Esophagus squamous epithelium (tissue), 5 donors: Measurements from ENCODE around the gene ASCL5. TPM values are rescaled to one million over a fixed set of nuclear protein-coding genes. Genes with fewer than 3 reads are reported as not detected.

Experiments used
- DNase-seq: peaks from one replicate; lab custom pipeline; 2025; lab: John Stamatoyannopoulos, UW
- H3K27ac ChIP-seq, 4 donors: fragments of 200-600 bp; sonication (generic); one replicate each; pipeline ENCODE4 v1.5.1; 2016 to 2019; ENCODE audit warnings: mild to moderate bottlenecking in 1 of 4
- H3K27me3 ChIP-seq, 4 donors: fragments of 200-600 bp; sonication (generic); 1 replicate in 3 of 4; 2 replicates in 1 of 4; pipeline versions ENCODE4 v1.5.1 to v1.6.0; 2017 to 2021; ENCODE audit warnings: antibody characterized with exemption in 1 of 4
- H3K36me3 ChIP-seq, 3 donors: fragments of 200-600 bp; sonication (generic); one replicate each; pipeline ENCODE4 v1.5.1; 2016 to 2019
- H3K4me1 ChIP-seq, 3 donors: fragments of 200-600 bp; sonication (generic); one replicate each; pipeline ENCODE4 v1.5.1; 2017 to 2019
- H3K4me3 ChIP-seq, 4 donors: fragments of 200-600 bp; sonication (generic); 1 replicate in 3 of 4; 2 replicates in 1 of 4; pipeline ENCODE4 v1.5.1; 2016 to 2019; ENCODE audit warnings: mild to moderate bottlenecking in 2 of 4, moderate library complexity in 1 of 4
- H3K9me3 ChIP-seq, 3 donors: fragments of 200-600 bp; sonication (generic); one replicate each; pipeline ENCODE4 v1.5.1; 2016 to 2019
- POLR2A ChIP-seq, 4 donors: fragments of 450-650 bp; IDR thresholded peaks; one replicate each; pipeline ENCODE4 v1.6.1; 2017; ENCODE audit warnings: antibody characterized with exemption in 4 of 4, mild to moderate bottlenecking in 4 of 4, moderate library complexity in 3 of 4
- WGBS, 2 donors: methylation state at CpG; one replicate each; pipeline ENCODE4 v1.1.5; 2018; 5-methylcytosine and 5-hydroxymethylcytosine counted together
- intact Hi-C: fragments of 100-400 bp; cut with DNase I; formaldehyde crosslinking; loops from one replicate; pipeline ENCODE4 v1.15.0; 2022
- total RNA-seq, 4 donors: library from RNA; depleted of rRNA; stranded (reverse); fragments of >200 nt; gene quantifications; one replicate each; pipeline ENCODE4 v1.1.0, GENCODE V29; 2016
- TF ChIP-seq, protein P1 (sequence below), 6 experiments: fragments of 450-650 bp in 4 of 6; fragments of 200-600 bp in 2 of 6; sonication (generic) in 2 of 6; IDR thresholded peaks; one replicate each; pipeline ENCODE4 v1.5.1; 2016 to 2019; ENCODE audit warnings: antibody characterized with exemption in 6 of 6, mild to moderate bottlenecking in 4 of 6, moderate library complexity in 4 of 6
- donor health status: DM: yes; HTN: yes; CAD: no.

Gene ASCL5
- total RNA-seq, 4 donors from 2014 or later, result not detected

GRCh38 chr1:201127755-201128455 lies 921 bp upstream of the ASCL5 start:
- no peak for TF ChIP-seq POLR2A (IDR thresholded peaks at IDR 0.05)
- TF ChIP-seq, protein P1, sequence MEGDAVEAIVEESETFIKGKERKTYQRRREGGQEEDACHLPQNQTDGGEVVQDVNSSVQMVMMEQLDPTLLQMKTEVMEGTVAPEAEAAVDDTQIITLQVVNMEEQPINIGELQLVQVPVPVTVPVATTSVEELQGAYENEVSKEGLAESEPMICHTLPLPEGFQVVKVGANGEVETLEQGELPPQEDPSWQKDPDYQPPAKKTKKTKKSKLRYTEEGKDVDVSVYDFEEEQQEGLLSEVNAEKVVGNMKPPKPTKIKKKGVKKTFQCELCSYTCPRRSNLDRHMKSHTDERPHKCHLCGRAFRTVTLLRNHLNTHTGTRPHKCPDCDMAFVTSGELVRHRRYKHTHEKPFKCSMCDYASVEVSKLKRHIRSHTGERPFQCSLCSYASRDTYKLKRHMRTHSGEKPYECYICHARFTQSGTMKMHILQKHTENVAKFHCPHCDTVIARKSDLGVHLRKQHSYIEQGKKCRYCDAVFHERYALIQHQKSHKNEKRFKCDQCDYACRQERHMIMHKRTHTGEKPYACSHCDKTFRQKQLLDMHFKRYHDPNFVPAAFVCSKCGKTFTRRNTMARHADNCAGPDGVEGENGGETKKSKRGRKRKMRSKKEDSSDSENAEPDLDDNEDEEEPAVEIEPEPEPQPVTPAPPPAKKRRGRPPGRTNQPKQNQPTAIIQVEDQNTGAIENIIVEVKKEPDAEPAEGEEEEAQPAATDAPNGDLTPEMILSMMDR (IDR thresholded peaks at IDR 0.05), result no peak
- peaks cover 0 to 23% (median 12%) of the 10 kb centered on the region in 3 donors for H3K4me1 ChIP-seq
- no peaks in the 10 kb centered on the region for H3K9me3 ChIP-seq
- H3K36me3 ChIP-seq, result no peaks in the 10 kb centered on the region
- peaks cover 0 to 60% (median 2%) of the 10 kb centered on the region in 4 donors for H3K27me3 ChIP-seq
- no peak for DNase-seq
- intact Hi-C loops, result no loop called here
- H3K4me3 ChIP-seq, result no peak overlapping the region
- H3K27ac ChIP-seq, result no peak overlapping the region
- WGBS, 2 donors, result 85 to 98% methylated on average over 6 to 9 of the region's 17 CpGs

- DNase-seq, result no peak
- H3K4me3 ChIP-seq, result no peak overlapping the region
- H3K4me1 ChIP-seq, result peaks cover 0 to 23% (median 12%) of the 10 kb centered on the region in 3 donors
- peaks cover 0 to 75% (median 2%) of the 10 kb centered on the region in 4 donors for H3K27me3 ChIP-seq
- H3K36me3 ChIP-seq, result no peaks in the 10 kb centered on the region
- intact Hi-C loops, result no loop called here
- H3K9me3 ChIP-seq, result no peaks in the 10 kb centered on the region
- H3K27ac ChIP-seq, result no peak overlapping the region
- no peak for TF ChIP-seq POLR2A (IDR thresholded peaks at IDR 0.05)
- TF ChIP-seq, protein P1 (IDR thresholded peaks at IDR 0.05), result no peak
- WGBS, 2 donors, result 33% methylated on average over 2 of the region's 3 CpGs; no CpG with 5 or more reads in 1 of the 2 donors
These were observed 537 bp downstream of the ASCL5 start for GRCh38 chr1:201126463-201126831.

- peaks cover 0 to 81% (median 2%) of the 10 kb centered on the region in 4 donors for H3K27me3 ChIP-seq
- H3K27ac ChIP-seq, result no peak overlapping the region
- DNase-seq, result no peak
- WGBS, 2 donors, result 50 to 72% methylated on average over 7 of the region's 7 CpGs
- intact Hi-C loops, result no loop called here
- H3K9me3 ChIP-seq, result no peaks in the 10 kb centered on the region
- H3K4me3 ChIP-seq, result no peak overlapping the region
- peaks cover 0 to 23% (median 12%) of the 10 kb centered on the region in 3 donors for H3K4me1 ChIP-seq
- TF ChIP-seq, protein P1 (IDR thresholded peaks at IDR 0.05), result no peak
- TF ChIP-seq POLR2A (IDR thresholded peaks at IDR 0.05), result no peak
- H3K36me3 ChIP-seq, result no peaks in the 10 kb centered on the region
These were observed 1.2 kb downstream of the ASCL5 start for GRCh38 chr1:201125800-201126199.

DNA sequence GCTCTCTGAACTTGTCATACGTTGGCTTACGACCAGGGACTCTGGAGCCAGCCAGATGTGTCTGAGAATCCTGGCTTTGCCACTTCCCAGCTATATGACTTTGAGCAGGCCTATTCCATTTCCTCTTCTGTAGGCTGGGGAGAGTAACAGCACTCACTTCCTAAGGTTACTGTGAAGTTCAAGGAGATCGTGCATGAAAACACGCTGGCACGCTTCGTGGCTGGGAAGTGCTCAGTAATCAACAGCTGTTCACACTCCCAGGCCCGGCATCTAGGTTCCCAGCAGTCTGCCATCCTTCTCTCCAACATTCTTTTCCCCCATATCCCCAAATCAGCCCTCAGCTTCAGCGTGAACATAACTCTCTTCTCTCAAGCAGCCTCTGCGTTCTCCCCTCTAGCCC lies 2.0 kb downstream of the ASCL5 start:
- Histone ChIP-seq H3K4me1 (peaks cover 0 to 23% (median 12%) of the 10 kb centered on the region in 3 donors), H3K36me3 (no peaks in the 10 kb centered on the region), H3K4me3 (no peak overlapping the region), H3K27ac (no peak overlapping the region), H3K27me3 (peaks cover 0 to 89% (median 2%) of the 10 kb centered on the region in 4 donors), H3K9me3 (no peaks in the 10 kb centered on the region)
- TF ChIP-seq, protein P1 (IDR thresholded peaks at IDR 0.05), result no peak
- no peak for TF ChIP-seq POLR2A (IDR thresholded peaks at IDR 0.05)
- DNase-seq, result no peak
- intact Hi-C loops, result no loop called here
- WGBS, 2 donors, result 50 to 65% methylated on average over 9 of the region's 9 CpGs

DNA sequence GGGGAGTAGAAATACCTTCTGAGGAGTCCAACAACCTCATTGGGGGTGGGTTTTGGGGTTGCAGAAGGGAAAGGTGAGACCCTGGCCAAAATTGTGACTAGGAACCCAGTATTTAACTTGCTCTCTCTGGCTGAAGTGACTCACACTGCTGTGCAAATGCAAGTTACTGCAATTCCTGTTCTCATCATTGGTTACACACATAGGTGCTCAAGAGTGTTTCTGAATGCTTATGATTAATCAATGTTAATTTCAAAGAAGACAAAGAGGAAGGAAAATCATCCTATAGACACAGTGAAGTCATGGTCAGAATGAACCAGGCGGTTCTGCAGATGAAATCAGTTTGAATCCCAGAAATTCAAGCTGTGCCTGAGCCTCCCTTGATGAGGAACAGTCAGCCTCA lies 3.1 kb downstream of the ASCL5 start:
- WGBS, 2 donors, result 45% methylated on average over 1 of the region's 1 CpG; no CpG with 5 or more reads in 1 of the 2 donors
- no peak overlapping the region for H3K27ac ChIP-seq
- peaks cover 0 to 95% (median 2%) of the 10 kb centered on the region in 4 donors for H3K27me3 ChIP-seq
- intact Hi-C loops, result loop anchor here (5.0 kb wide), 1 partner anchor 147 kb away; no protein-coding TSS in a partner anchor
- H3K36me3 ChIP-seq, result no peaks in the 10 kb centered on the region
- no peak overlapping the region for H3K4me3 ChIP-seq
- TF ChIP-seq, protein P1 (IDR thresholded peaks at IDR 0.05), result no peak
- no peak for TF ChIP-seq POLR2A (IDR thresholded peaks at IDR 0.05)
- H3K9me3 ChIP-seq, result no peaks in the 10 kb centered on the region
- no peak for DNase-seq
- peaks cover 0 to 23% (median 12%) of the 10 kb centered on the region in 3 donors for H3K4me1 ChIP-seq
